CD4-positive, alpha-beta T cell (primary cell): ENCODE data around the gene PCDHGC4. TPM values are rescaled to one million over a fixed set of nuclear protein-coding genes. Genes with fewer than 3 reads are reported as not detected.

ENCODE experiments used
- ATAC-seq: fragments of 200-7000 bp; cut with Tn5 transposase; one replicate; pipeline ENCODE4 v1.10.0; 2022; ENCODE audit warnings: mild to moderate bottlenecking; ENCODE audit not compliant: poor library complexity
- CTCF ChIA-PET: fragments of 350-600 bp; sonication (Branson Sonifier 250); formaldehyde crosslinking; loops from one replicate; lab custom pipeline; 2021; ENCODE audit warnings: antibody characterized with exemption, inconsistent platforms; lab: Charles Lee
- POLR2A ChIA-PET: fragments of 350-600 bp; sonication (Branson Sonifier 250); formaldehyde crosslinking; loops from one replicate; lab custom pipeline; 2021; ENCODE audit warnings: antibody characterized with exemption, inconsistent platforms; lab: Charles Lee
- DNase-seq, 14 experiments: peaks; one replicate each; pipeline ENCODE4 v3.0.0-alpha.2; 2013 to 2020; ENCODE audit warnings: mixed read lengths in 2 of 14
- H3K27ac ChIP-seq, 2 donors: one replicate each; pipeline versions ENCODE4 v1.5.1 to v1.7.0; 2013; ENCODE audit warnings: low read length in 2 of 2, low read depth in 1 of 2, mild to moderate bottlenecking in 1 of 2
- H3K27me3 ChIP-seq, 2 experiments: 1 replicate in 1 of 2; 2 replicates in 1 of 2; pipeline versions ENCODE4 v1.6.1 to v1.7.0; 2013; ENCODE audit warnings: low read length in 2 of 2, control low read depth in 1 of 2, mild to moderate bottlenecking in 1 of 2, moderate library complexity in 1 of 2; ENCODE audit not compliant: insufficient read depth in 2 of 2, control insufficient read depth in 1 of 2
- H3K36me3 ChIP-seq: one replicate; pipeline ENCODE4 v1.6.1; 2013; ENCODE audit warnings: low read length, control low read depth; ENCODE audit not compliant: insufficient read depth
- H3K4me1 ChIP-seq: one replicate; pipeline ENCODE4 v1.6.1; 2013; ENCODE audit warnings: low read length, control low read depth; ENCODE audit not compliant: insufficient read depth
- H3K4me3 ChIP-seq: one replicate; pipeline ENCODE4 v1.5.1; 2013; ENCODE audit warnings: mild to moderate bottlenecking, low read length, moderate library complexity
- H3K9me3 ChIP-seq, 2 experiments: 1 replicate in 1 of 2; 2 replicates in 1 of 2; pipeline versions ENCODE4 v1.6.1 to v1.7.0; 2013; ENCODE audit warnings: low read length in 2 of 2, mild to moderate bottlenecking in 2 of 2, control low read depth in 1 of 2, moderate library complexity in 1 of 2; ENCODE audit not compliant: control insufficient read depth in 1 of 2, insufficient read depth in 1 of 2
- H3K27ac Mint-ChIP-seq: one replicate; pipeline ENCODE4 v1.8.0; 2020; ENCODE audit warnings: mixed read lengths
- H3K27me3 Mint-ChIP-seq: one replicate; pipeline ENCODE4 v1.8.0; 2021; ENCODE audit warnings: mixed read lengths
- H3K36me3 Mint-ChIP-seq: one replicate; pipeline ENCODE4 v1.8.0; 2021; ENCODE audit warnings: low read depth, mixed read lengths
- H3K4me1 Mint-ChIP-seq: one replicate; pipeline ENCODE4 v1.8.0; 2021; ENCODE audit warnings: low read depth, mixed read lengths
- H3K4me3 Mint-ChIP-seq: one replicate; pipeline ENCODE4 v1.8.0; 2020; ENCODE audit warnings: mild to moderate bottlenecking, mixed read lengths
- H3K9me3 Mint-ChIP-seq: one replicate; pipeline ENCODE4 v1.8.0; 2020; ENCODE audit warnings: mixed read lengths
- CTCF ChIP-seq: fragments of 200-600 bp; IDR thresholded peaks from one replicate; pipeline ENCODE4 v1.8.0; 2022; ENCODE audit warnings: antibody characterized with exemption, mild to moderate bottlenecking
- intact Hi-C, 2 experiments: fragments of 100-400 bp; cut with DNase I in 1 of 2; cut with micrococcal nuclease in 1 of 2; formaldehyde crosslinking; loops; one replicate each; pipeline versions ENCODE4 v1.15.1 to v1.9.0; 2023 to 2025; cut with DNase I, micrococcal nuclease
- total RNA-seq, 174 experiments: library from RNA in 2 of 174; stranded (reverse) in 2 of 174; gene quantifications; one replicate each; pipeline ENCODE4 v1.2.3 and lab custom pipeline; 2021 to 2026

Gene PCDHGC4
- total RNA-seq, 2 experiments from 2014 or later: not detected

- ChIA-PET POLR2A (no interaction called here), CTCF (no interaction called here)
- no peak for ATAC-seq
- H3K36me3 Mint-ChIP-seq: peaks cover 14% of the 10 kb centered on the region
- intact Hi-C loops: no loop called here
- Histone ChIP-seq H3K4me3 (no peak overlapping the region), H3K36me3 (peaks cover 17% of the 10 kb centered on the region), H3K4me1 (peaks cover 26% of the 10 kb centered on the region), H3K27me3 (no peaks in the 10 kb centered on the region), H3K27ac (no peak overlapping the region), H3K9me3 (peaks cover 0 to 5% of the 10 kb centered on the region in 2 experiments)
- peaks cover 25% of the 10 kb centered on the region for H3K4me1 Mint-ChIP-seq
- H3K27me3 Mint-ChIP-seq: peaks cover 4% of the 10 kb centered on the region
- peak overlapping the region; percentile 56 for H3K4me3 Mint-ChIP-seq
- H3K9me3 Mint-ChIP-seq: no peaks in the 10 kb centered on the region
- no peak for TF ChIP-seq CTCF
- DNase-seq: no peak
- no peak overlapping the region for H3K27ac Mint-ChIP-seq
Measured at GRCh38 chr5:141510850-141511601, 26.2 kb downstream of the PCDHGC4 start.

GRCh38 chr5:141511771-141512325 is 27.0 kb downstream of the PCDHGC4 start:
- Mint-ChIP-seq H3K27me3 (peaks cover 4% of the 10 kb centered on the region), H3K9me3 (no peaks in the 10 kb centered on the region), H3K36me3 (peaks cover 14% of the 10 kb centered on the region), H3K4me3 (peak overlapping the region; percentile 56), H3K27ac (no peak overlapping the region), H3K4me1 (peaks cover 25% of the 10 kb centered on the region)
- no peak for ATAC-seq
- peaks cover 0 to 5% of the 10 kb centered on the region in 2 experiments for H3K9me3 ChIP-seq
- no peak overlapping the region for H3K27ac ChIP-seq
- H3K4me1 ChIP-seq: peaks cover 26% of the 10 kb centered on the region
- intact Hi-C loops: no loop called here
- H3K4me3 ChIP-seq: peak overlapping the region; percentile 52
- no peak for DNase-seq
- no peak for TF ChIP-seq CTCF
- ChIA-PET POLR2A (interaction anchor here (1.4 to 5.0 kb wide), 2 partner anchors 9 to 191 kb away, joined by 4 to 26 read pairs; partner anchors contain the start of gene TAF7), CTCF (interaction anchor here (0.8 to 2.5 kb wide), 4 partner anchors 45 to 142 kb away, joined by 3 to 10 read pairs (median 5); partner anchors contain the start of genes PCDHGA11, PCDHGB3 and PCDHGB5)
- peaks cover 25% of the 10 kb centered on the region for H3K36me3 ChIP-seq
- no peaks in the 10 kb centered on the region for H3K27me3 ChIP-seq

- H3K4me1 Mint-ChIP-seq: peaks cover 25% of the 10 kb centered on the region
- POLR2A ChIA-PET: interaction anchor here (0.6 to 5.0 kb wide), 6 partner anchors 9 to 192 kb away, joined by 3 to 26 read pairs (median 3); partner anchors contain the start of genes PCDHGC4 and TAF7
Measured at GRCh38 chr5:141512390-141512910, 27.6 kb downstream of the PCDHGC4 start.

More at GRCh38 chr5:141512390-141512910, 27.6 kb downstream of the PCDHGC4 start:
- H3K4me1 ChIP-seq: peaks cover 26% of the 10 kb centered on the region
- Mint-ChIP-seq H3K4me3 (peak overlapping the region; percentile 95), H3K27ac (peak overlapping the region; percentile 72), H3K27me3 (peaks cover 4% of the 10 kb centered on the region), H3K36me3 (peaks cover 14% of the 10 kb centered on the region), H3K9me3 (no peaks in the 10 kb centered on the region)
- H3K27ac ChIP-seq: no peak overlapping the region
- H3K36me3 ChIP-seq: peaks cover 31% of the 10 kb centered on the region
- no peaks in the 10 kb centered on the region for H3K27me3 ChIP-seq
- peaks cover 0 to 5% of the 10 kb centered on the region in 2 experiments for H3K9me3 ChIP-seq
- ATAC-seq (peak; percentile 51), DNase-seq (peak; percentile 70 to 91 (median 82))
- CTCF ChIA-PET: interaction anchor here (0.6 to 3.6 kb wide), 12 partner anchors 12 to 457 kb away, joined by 3 to 19 read pairs (median 4); partner anchors contain the start of genes PCDHGA10, PCDHGA11, PCDHGB3 and PCDHGB5
- intact Hi-C loops: no loop called here
- TF ChIP-seq CTCF: peak; percentile 95
- peak overlapping the region; percentile 52 for H3K4me3 ChIP-seq
